ENCODE measurements around the gene GPBP1. TPM values are rescaled to one million over a fixed set of nuclear protein-coding genes. Genes with fewer than 3 reads are reported as not detected.
A peak's percentile ranks its signal among the peaks of the same experiment; 100 is the strongest.
"Not testable (repeated sequence)": the region's sequence is repeated elsewhere in the genome, so short reads cannot be mapped to it uniquely, and the experiment has no call there.

Gene GPBP1
- 72.0 and 77.0 TPM in 2 replicates for polyA plus RNA-seq (2014; cell fraction: cytosol; rRNA removed)
- polyA plus RNA-seq (2014; cell fraction: nucleus; rRNA removed), result 67.2 and 96.5 TPM in 2 replicates

GRCh38 chr5:57173319-57174127 lies at the start of gene GPBP1:
Gene GPBP1 (plus strand): TSS chr5:57174059. CDS start chr5:57214131, 40,072 bp downstream.
- DNase-seq (ENCODE audit: low spot score), result peak; percentile 99

GRCh38 chr5:57128325-57128724 lies 45.5 kb upstream of the GPBP1 start:
- DNase-seq (ENCODE audit: low spot score), result no peak

GRCh38 chr5:57133574-57133973 lies 40.3 kb upstream of the GPBP1 start:
- no peak for DNase-seq (ENCODE audit: low spot score)

- DNase-seq (ENCODE audit: low spot score), result no peak
Observed at GRCh38 chr5:57137401-57137800, 36.5 kb upstream of the GPBP1 start.

- DNase-seq (ENCODE audit: low spot score), result no peak
Observed at GRCh38 chr5:57152316-57152715, 21.5 kb upstream of the GPBP1 start.

- DNase-seq (ENCODE audit: low spot score), result no peak
Observed at GRCh38 chr5:57155033-57155432, 18.8 kb upstream of the GPBP1 start.

GRCh38 chr5:57157131-57157530 lies 16.7 kb upstream of the GPBP1 start:
- DNase-seq (ENCODE audit: low spot score), result no peak

GRCh38 chr5:57157666-57158065 lies 16.2 kb upstream of the GPBP1 start:
- DNase-seq (ENCODE audit: low spot score), result no peak

GRCh38 chr5:57163553-57164006 lies 10.3 kb upstream of the GPBP1 start:
- DNase-seq (ENCODE audit: low spot score), result no peak

GRCh38 chr5:57164124-57164523 lies 9.7 kb upstream of the GPBP1 start:
- DNase-seq (ENCODE audit: low spot score), result no peak

- DNase-seq (ENCODE audit: low spot score), result not testable (repeated sequence)
Observed at GRCh38 chr5:57165171-57165570, 8.7 kb upstream of the GPBP1 start.

- DNase-seq (ENCODE audit: low spot score), result no peak
Observed at GRCh38 chr5:57166276-57166675, 7.6 kb upstream of the GPBP1 start.

GRCh38 chr5:57167201-57167600 lies 6.7 kb upstream of the GPBP1 start:
- DNase-seq (ENCODE audit: low spot score), result no peak

- DNase-seq (ENCODE audit: low spot score), result not testable (repeated sequence)
Observed at GRCh38 chr5:57170116-57170515, 3.7 kb upstream of the GPBP1 start.

GRCh38 chr5:57171816-57172465 lies 1.9 kb upstream of the GPBP1 start:
- no peak for DNase-seq (ENCODE audit: low spot score)

- peak; percentile 10 for DNase-seq (ENCODE audit: low spot score)
Observed at GRCh38 chr5:57172466-57173318, 1.2 kb upstream of the GPBP1 start.

- peak; percentile 33 for DNase-seq (ENCODE audit: low spot score)
Observed at GRCh38 chr5:57174128-57174889, 450 bp downstream of the GPBP1 start.

GRCh38 chr5:57174890-57175510 lies 1.1 kb downstream of the GPBP1 start:
- peak; percentile 9 for DNase-seq (ENCODE audit: low spot score)

- no peak for DNase-seq (ENCODE audit: low spot score)
Observed at GRCh38 chr5:57175551-57176309, 1.9 kb downstream of the GPBP1 start.

- no peak for DNase-seq (ENCODE audit: low spot score)
Observed at GRCh38 chr5:57176350-57176857, 2.5 kb downstream of the GPBP1 start.

All from SK-N-DZ (cell line).